ENCODE results near the gene TRIM66. TPM values are rescaled to one million over a fixed set of nuclear protein-coding genes. Genes with fewer than 3 reads are reported as not detected.
A peak's percentile ranks its signal among the peaks of the same experiment; 100 is the strongest.

The TRIM66 gene
- total and polyA plus RNA-seq, 2 donors (not counting 1 experiment from before 2014, with no cell fraction given): 3.9 to 13.7 TPM

DNA sequence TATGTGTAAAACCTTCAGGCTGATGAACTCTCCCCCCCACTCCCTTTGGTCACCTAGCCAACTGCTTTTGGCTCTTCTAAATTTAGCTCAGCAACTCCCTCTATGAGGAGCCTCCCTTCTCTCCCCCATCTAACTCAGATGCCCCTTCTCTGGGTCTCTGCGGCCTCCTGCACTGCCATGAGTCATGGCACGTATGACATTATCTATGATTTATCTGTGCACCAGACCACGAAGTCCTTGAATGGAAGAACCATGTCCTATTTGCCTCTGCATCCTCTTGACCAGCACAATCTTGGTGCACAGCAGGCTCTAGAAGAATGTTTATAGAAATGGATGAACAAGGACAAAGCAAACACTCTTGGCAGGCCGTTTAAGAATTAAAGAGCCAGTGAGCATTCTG is 46.1 kb upstream of the TRIM66 start:
- Histone ChIP-seq H3K4me2 (ENCODE audit: extremely low read depth, insufficient read depth, low read length) (no peak overlapping the region), H3K27me3 (ENCODE audit: control insufficient read depth, insufficient read depth, low read length) (no peaks in the 10 kb centered on the region), H3K9ac (ENCODE audit: insufficient read depth, low read length) (no peak overlapping the region), H3K79me2 (ENCODE audit: control insufficient read depth, insufficient read depth, low read length) (no peaks in the 10 kb centered on the region), H2AFZ (ENCODE audit: low read length) (no peak overlapping the region), H3K4me3 (replicated peaks in 1 of 4; ENCODE audit: control extremely low read depth in 1 of 4, insufficient read depth in 1 of 4, low read depth in 3 of 4, low read length in 4 of 4) (no peak overlapping the region), H3K36me3 (ENCODE audit: control insufficient read depth, insufficient read depth, low read length) (peaks cover 7% of the 10 kb centered on the region), H3K4me1 (ENCODE audit: control insufficient read depth, extremely low read depth, insufficient read depth, low read length) (peaks cover 30% of the 10 kb centered on the region), H4K20me1 (ENCODE audit: control insufficient read depth, extremely low read depth, insufficient read depth, low read length) (no peaks in the 10 kb centered on the region), H3K9me3 (ENCODE audit: control insufficient read depth, insufficient read depth, low read depth, low read length) (no peaks in the 10 kb centered on the region), H3K27ac (ENCODE audit: insufficient read depth, low read length) (no peak overlapping the region)
- DNase-seq (ENCODE audit: low read depth in 2 of 2): peak; percentile 65 to 81
- TF ChIP-seq, protein P1, sequence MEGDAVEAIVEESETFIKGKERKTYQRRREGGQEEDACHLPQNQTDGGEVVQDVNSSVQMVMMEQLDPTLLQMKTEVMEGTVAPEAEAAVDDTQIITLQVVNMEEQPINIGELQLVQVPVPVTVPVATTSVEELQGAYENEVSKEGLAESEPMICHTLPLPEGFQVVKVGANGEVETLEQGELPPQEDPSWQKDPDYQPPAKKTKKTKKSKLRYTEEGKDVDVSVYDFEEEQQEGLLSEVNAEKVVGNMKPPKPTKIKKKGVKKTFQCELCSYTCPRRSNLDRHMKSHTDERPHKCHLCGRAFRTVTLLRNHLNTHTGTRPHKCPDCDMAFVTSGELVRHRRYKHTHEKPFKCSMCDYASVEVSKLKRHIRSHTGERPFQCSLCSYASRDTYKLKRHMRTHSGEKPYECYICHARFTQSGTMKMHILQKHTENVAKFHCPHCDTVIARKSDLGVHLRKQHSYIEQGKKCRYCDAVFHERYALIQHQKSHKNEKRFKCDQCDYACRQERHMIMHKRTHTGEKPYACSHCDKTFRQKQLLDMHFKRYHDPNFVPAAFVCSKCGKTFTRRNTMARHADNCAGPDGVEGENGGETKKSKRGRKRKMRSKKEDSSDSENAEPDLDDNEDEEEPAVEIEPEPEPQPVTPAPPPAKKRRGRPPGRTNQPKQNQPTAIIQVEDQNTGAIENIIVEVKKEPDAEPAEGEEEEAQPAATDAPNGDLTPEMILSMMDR (conservative IDR thresholded peaks at IDR 0.05 in 1 of 2, IDR thresholded peaks at IDR 0.05 in 1 of 2; ENCODE audit: low read depth in 1 of 2, low read length in 2 of 2): no peak
- no peak for TF ChIP-seq EZH2 (IDR thresholded peaks at IDR 0.05; ENCODE audit: low read length, missing control alignments)

DNA sequence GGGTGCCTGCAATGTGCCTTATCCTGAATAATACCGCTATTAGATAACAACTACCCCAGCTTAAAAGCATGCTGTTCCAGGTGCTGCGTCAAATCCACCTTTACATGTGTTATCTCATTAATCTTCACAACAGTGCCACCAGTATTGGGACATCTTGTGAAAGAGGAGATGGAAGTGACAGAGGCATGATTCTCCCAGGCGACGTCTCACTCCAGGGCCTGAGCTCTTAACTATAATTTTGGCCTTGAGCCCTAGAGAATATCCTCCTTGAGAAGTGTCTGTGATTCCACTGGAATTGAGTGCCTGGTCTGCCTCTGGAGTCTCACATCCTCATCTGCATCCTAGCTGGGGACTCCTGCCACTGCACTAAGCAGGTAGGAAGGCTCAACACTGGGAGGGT is 43.9 kb upstream of the TRIM66 start:
- DNase-seq (ENCODE audit: low read depth in 2 of 2): no peak
- no peaks in the 10 kb centered on the region for H3K27me3 ChIP-seq (ENCODE audit: control insufficient read depth, insufficient read depth, low read length)
- H3K4me1 ChIP-seq (ENCODE audit: control insufficient read depth, extremely low read depth, insufficient read depth, low read length): peaks cover 31% of the 10 kb centered on the region
- no peaks in the 10 kb centered on the region for H3K79me2 ChIP-seq (ENCODE audit: control insufficient read depth, insufficient read depth, low read length)
- no peak overlapping the region for H3K9ac ChIP-seq (ENCODE audit: insufficient read depth, low read length)
- peaks cover 7% of the 10 kb centered on the region for H3K36me3 ChIP-seq (ENCODE audit: control insufficient read depth, insufficient read depth, low read length)
- H3K4me2 ChIP-seq (ENCODE audit: extremely low read depth, insufficient read depth, low read length): no peak overlapping the region
- no peaks in the 10 kb centered on the region for H3K9me3 ChIP-seq (ENCODE audit: control insufficient read depth, insufficient read depth, low read depth, low read length)
- H3K4me3 ChIP-seq (replicated peaks in 1 of 4; ENCODE audit: control extremely low read depth in 1 of 4, insufficient read depth in 1 of 4, low read depth in 3 of 4, low read length in 4 of 4): no peak overlapping the region
- H4K20me1 ChIP-seq (ENCODE audit: control insufficient read depth, extremely low read depth, insufficient read depth, low read length): no peaks in the 10 kb centered on the region
- TF ChIP-seq, protein P1 (conservative IDR thresholded peaks at IDR 0.05 in 1 of 2, IDR thresholded peaks at IDR 0.05 in 1 of 2; ENCODE audit: low read depth in 1 of 2, low read length in 2 of 2): no peak
- TF ChIP-seq EZH2 (IDR thresholded peaks at IDR 0.05; ENCODE audit: low read length, missing control alignments): no peak
- H3K27ac ChIP-seq (ENCODE audit: insufficient read depth, low read length): no peak overlapping the region
- no peak overlapping the region for H2AFZ ChIP-seq (ENCODE audit: low read length)

DNA sequence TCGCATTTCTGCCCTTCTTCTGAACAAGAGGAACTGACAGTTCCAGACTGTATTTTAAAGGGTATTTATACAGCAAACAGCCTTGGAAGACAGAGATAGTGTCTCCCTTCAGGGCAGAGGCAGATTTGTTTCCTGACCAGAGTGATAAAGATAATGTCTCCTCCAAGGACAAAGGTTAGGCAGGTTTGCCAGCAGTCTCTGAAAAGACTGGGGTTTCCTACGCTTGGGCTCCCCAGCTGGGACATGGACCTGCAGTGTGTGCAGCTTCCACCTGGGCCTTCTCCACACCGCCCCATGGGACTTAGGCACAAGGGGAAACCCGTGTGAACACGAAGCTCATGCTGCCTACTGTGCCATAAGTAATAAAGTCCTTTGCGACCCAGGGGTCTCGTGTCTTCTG is 42.2 kb upstream of the TRIM66 start:
- Histone ChIP-seq H3K9me3 (ENCODE audit: control insufficient read depth, insufficient read depth, low read depth, low read length) (no peaks in the 10 kb centered on the region), H2AFZ (ENCODE audit: low read length) (no peak overlapping the region), H3K27me3 (ENCODE audit: control insufficient read depth, insufficient read depth, low read length) (no peaks in the 10 kb centered on the region), H3K79me2 (ENCODE audit: control insufficient read depth, insufficient read depth, low read length) (no peaks in the 10 kb centered on the region), H3K4me2 (ENCODE audit: extremely low read depth, insufficient read depth, low read length) (no peak overlapping the region), H3K27ac (ENCODE audit: insufficient read depth, low read length) (no peak overlapping the region), H3K4me1 (ENCODE audit: control insufficient read depth, extremely low read depth, insufficient read depth, low read length) (peaks cover 47% of the 10 kb centered on the region), H3K36me3 (ENCODE audit: control insufficient read depth, insufficient read depth, low read length) (no peaks in the 10 kb centered on the region), H4K20me1 (ENCODE audit: control insufficient read depth, extremely low read depth, insufficient read depth, low read length) (no peaks in the 10 kb centered on the region), H3K9ac (ENCODE audit: insufficient read depth, low read length) (no peak overlapping the region), H3K4me3 (replicated peaks in 1 of 4; ENCODE audit: control extremely low read depth in 1 of 4, insufficient read depth in 1 of 4, low read depth in 3 of 4, low read length in 4 of 4) (no peak overlapping the region)
- DNase-seq (ENCODE audit: low read depth in 2 of 2): no peak
- TF ChIP-seq EZH2 (IDR thresholded peaks at IDR 0.05; ENCODE audit: low read length, missing control alignments): no peak
- TF ChIP-seq, protein P1 (conservative IDR thresholded peaks at IDR 0.05 in 1 of 2, IDR thresholded peaks at IDR 0.05 in 1 of 2; ENCODE audit: low read depth in 1 of 2, low read length in 2 of 2): no peak

Measured in fibroblast of lung (primary cell).